Measurements from ENCODE around the gene CAMK2A. TPM values are rescaled to one million over a fixed set of nuclear protein-coding genes. Genes with fewer than 3 reads are reported as not detected.

The CAMK2A gene
- total and polyA plus RNA-seq, 2 experiments from 2014 or later = 1.2 to 2.6 TPM

- Histone ChIP-seq H3K27me3 (no peaks in the 10 kb centered on the region), H3K27ac (no peak overlapping the region), H3K79me2 (no peaks in the 10 kb centered on the region), H3K4me2 (no peak overlapping the region), H3K4me3 (no peak overlapping the region), H4K20me1 (ENCODE audit: insufficient read depth, poor library complexity, severe bottlenecking) (no peaks in the 10 kb centered on the region), H3K9me2 (replicated peaks; ENCODE audit: insufficient read depth) (no peaks in the 10 kb centered on the region), H3K36me3 (replicated peaks; ENCODE audit: insufficient read depth, low read depth) (no peaks in the 10 kb centered on the region), H2AFZ (no peak overlapping the region), H3K4me1 (ENCODE audit: insufficient read depth) (peaks cover 1% of the 10 kb centered on the region), H3K9me3 (ENCODE audit: low read depth) (no peaks in the 10 kb centered on the region)
- 95% methylated on average over 21 of the region's 21 CpGs for WGBS (ENCODE audit: low lambda C conversion rate, missing lambda C conversion rate)
- no peak for TF ChIP-seq EZH2 (IDR thresholded peaks at IDR 0.05; ENCODE audit: borderline replicate concordance)
- no peak for TF ChIP-seq CTCF (IDR thresholded peaks at IDR 0.05; ENCODE audit: poor library complexity)
- TF ChIP-seq EZH2phosphoT487 (IDR thresholded peaks at IDR 0.05; ENCODE audit: low read depth, severe bottlenecking, unreplicated experiment) = no peak
- DNase-seq (ENCODE audit: low spot score) = no peak
Observed at GRCh38 chr5:150222906-150223305, 66.7 kb downstream of the CAMK2A start.

GRCh38 chr5:150221471-150221870, 68.1 kb downstream of the CAMK2A start:
- TF ChIP-seq CTCF (IDR thresholded peaks at IDR 0.05; ENCODE audit: poor library complexity) (no peak), EZH2phosphoT487 (IDR thresholded peaks at IDR 0.05; ENCODE audit: low read depth, severe bottlenecking, unreplicated experiment) (no peak), EZH2 (IDR thresholded peaks at IDR 0.05; ENCODE audit: borderline replicate concordance) (no peak)
- no peak overlapping the region for H3K27ac ChIP-seq
- WGBS (ENCODE audit: low lambda C conversion rate, missing lambda C conversion rate) = 90% methylated on average over 5 of the region's 5 CpGs
- no peaks in the 10 kb centered on the region for H3K27me3 ChIP-seq
- no peak for DNase-seq (ENCODE audit: low spot score)
- no peaks in the 10 kb centered on the region for H3K9me3 ChIP-seq (ENCODE audit: low read depth)
- no peak overlapping the region for H3K4me2 ChIP-seq
- H3K4me1 ChIP-seq (ENCODE audit: insufficient read depth) = peaks cover 16% of the 10 kb centered on the region
- no peaks in the 10 kb centered on the region for H3K36me3 ChIP-seq (replicated peaks; ENCODE audit: insufficient read depth, low read depth)
- no peaks in the 10 kb centered on the region for H3K9me2 ChIP-seq (replicated peaks; ENCODE audit: insufficient read depth)
- no peak overlapping the region for H2AFZ ChIP-seq
- no peaks in the 10 kb centered on the region for H4K20me1 ChIP-seq (ENCODE audit: insufficient read depth, poor library complexity, severe bottlenecking)
- H3K4me3 ChIP-seq = no peak overlapping the region
- no peaks in the 10 kb centered on the region for H3K79me2 ChIP-seq

DNA sequence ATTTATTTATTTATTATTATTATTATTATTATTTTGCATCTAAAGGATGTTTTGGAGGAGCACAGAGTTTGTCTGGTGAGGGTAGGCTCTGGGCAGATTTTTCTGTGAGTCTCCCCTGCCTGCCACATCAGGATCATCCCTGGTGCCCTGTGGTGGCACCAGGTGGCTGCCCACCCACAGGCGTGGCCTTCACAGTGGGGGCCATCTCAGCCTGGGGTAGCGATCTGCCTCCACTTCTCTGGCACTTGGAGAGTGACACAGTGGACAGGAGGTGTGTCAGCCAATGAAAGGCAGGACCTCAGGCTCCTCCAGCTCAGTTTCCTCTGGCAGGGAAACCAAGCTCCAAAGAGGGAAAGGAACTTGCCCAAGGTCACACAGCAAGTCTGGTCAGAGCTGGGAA, 69.7 kb downstream of the CAMK2A start:
- Histone ChIP-seq H3K27ac (no peak overlapping the region), H3K4me1 (ENCODE audit: insufficient read depth) (peaks cover 27% of the 10 kb centered on the region), H4K20me1 (ENCODE audit: insufficient read depth, poor library complexity, severe bottlenecking) (no peaks in the 10 kb centered on the region), H2AFZ (no peak overlapping the region), H3K4me2 (no peak overlapping the region), H3K4me3 (no peak overlapping the region), H3K9me2 (replicated peaks; ENCODE audit: insufficient read depth) (no peaks in the 10 kb centered on the region), H3K9me3 (ENCODE audit: low read depth) (no peaks in the 10 kb centered on the region), H3K79me2 (no peaks in the 10 kb centered on the region), H3K36me3 (replicated peaks; ENCODE audit: insufficient read depth, low read depth) (no peaks in the 10 kb centered on the region), H3K27me3 (no peaks in the 10 kb centered on the region)
- DNase-seq (ENCODE audit: low spot score) = no peak
- no peak for TF ChIP-seq EZH2 (IDR thresholded peaks at IDR 0.05; ENCODE audit: borderline replicate concordance)
- TF ChIP-seq EZH2phosphoT487 (IDR thresholded peaks at IDR 0.05; ENCODE audit: low read depth, severe bottlenecking, unreplicated experiment) = no peak
- WGBS (ENCODE audit: low lambda C conversion rate, missing lambda C conversion rate) = 93% methylated on average over 2 of the region's 2 CpGs

DNA sequence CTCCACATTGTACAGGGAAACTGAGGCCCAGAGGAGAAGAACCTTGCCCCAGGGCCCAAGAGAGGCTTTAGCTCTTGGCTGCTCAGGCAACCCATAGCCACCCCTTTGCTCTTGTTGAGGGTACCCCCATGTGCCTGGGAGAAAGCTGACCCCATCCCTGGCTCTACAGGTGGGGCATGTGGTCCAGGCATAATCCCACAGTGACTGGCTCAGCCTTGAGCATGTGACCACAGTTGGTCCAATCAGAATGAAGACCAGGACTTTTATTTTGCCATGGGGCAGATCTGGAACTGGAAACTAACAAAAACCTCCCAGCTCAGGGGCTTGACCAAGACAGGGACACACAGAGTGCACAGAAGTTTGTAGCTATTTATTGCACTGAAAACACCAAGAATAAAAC, 70.4 kb downstream of the CAMK2A start:
- DNase-seq (ENCODE audit: low spot score) = no peak
- no peaks in the 10 kb centered on the region for H3K79me2 ChIP-seq
- TF ChIP-seq CTCF (IDR thresholded peaks at IDR 0.05; ENCODE audit: poor library complexity) = no peak
- TF ChIP-seq EZH2 (IDR thresholded peaks at IDR 0.05; ENCODE audit: borderline replicate concordance) = no peak
- no peak for TF ChIP-seq EZH2phosphoT487 (IDR thresholded peaks at IDR 0.05; ENCODE audit: low read depth, severe bottlenecking, unreplicated experiment)
- H3K27ac ChIP-seq = no peak overlapping the region
- no peak overlapping the region for H2AFZ ChIP-seq
- no peaks in the 10 kb centered on the region for H4K20me1 ChIP-seq (ENCODE audit: insufficient read depth, poor library complexity, severe bottlenecking)
- no peaks in the 10 kb centered on the region for H3K9me2 ChIP-seq (replicated peaks; ENCODE audit: insufficient read depth)
- H3K4me2 ChIP-seq = no peak overlapping the region
- H3K4me3 ChIP-seq = no peak overlapping the region
- no peaks in the 10 kb centered on the region for H3K36me3 ChIP-seq (replicated peaks; ENCODE audit: insufficient read depth, low read depth)
- H3K4me1 ChIP-seq (ENCODE audit: insufficient read depth) = peaks cover 31% of the 10 kb centered on the region
- no peaks in the 10 kb centered on the region for H3K9me3 ChIP-seq (ENCODE audit: low read depth)
- H3K27me3 ChIP-seq = no peaks in the 10 kb centered on the region
